Activated CD8-positive, alpha-beta T cell treated with anti-CD3 and anti-CD28 coated beads for 36 hours (primary cell): ENCODE measurements around the gene TTLL12. TPM values are rescaled to one million over a fixed set of nuclear protein-coding genes. Genes with fewer than 3 reads are reported as not detected.

Source experiments
- ATAC-seq: fragments of 200-7000 bp; cut with Tn5 transposase; one replicate; pipeline ENCODE4 v1.10.0; 2021; ENCODE audit warnings: mild to moderate bottlenecking, moderate library complexity
- CTCF ChIA-PET: fragments of 350-600 bp; sonication (Branson Sonifier 250); formaldehyde crosslinking; loops from one replicate; lab custom pipeline; 2021; ENCODE audit warnings: antibody characterized with exemption; lab: Charles Lee
- POLR2A ChIA-PET: fragments of 350-600 bp; sonication (Branson Sonifier 250); formaldehyde crosslinking; loops from one replicate; lab custom pipeline; 2021; ENCODE audit warnings: antibody characterized with exemption; lab: Charles Lee
- DNase-seq: peaks from one replicate; pipeline ENCODE4 v3.0.0-alpha.2; 2020
- H3K27ac Mint-ChIP-seq: one replicate; pipeline ENCODE4 v1.8.0; 2021; ENCODE audit warnings: mild to moderate bottlenecking, mixed read lengths
- H3K27me3 Mint-ChIP-seq: one replicate; pipeline ENCODE4 v1.8.0; 2021; ENCODE audit warnings: mixed read lengths
- H3K36me3 Mint-ChIP-seq: one replicate; pipeline ENCODE4 v1.8.0; 2021; ENCODE audit warnings: low read depth, mixed read lengths
- H3K4me1 Mint-ChIP-seq: one replicate; pipeline ENCODE4 v1.8.0; 2021; ENCODE audit warnings: low read depth, mixed read lengths
- H3K4me3 Mint-ChIP-seq: one replicate; pipeline ENCODE4 v1.8.0; 2021; ENCODE audit warnings: mild to moderate bottlenecking, moderate library complexity, mixed read lengths
- H3K9me3 Mint-ChIP-seq: one replicate; pipeline ENCODE4 v1.8.0; 2021; ENCODE audit warnings: mixed read lengths
- CTCF ChIP-seq: fragments of 200-600 bp; IDR thresholded peaks from one replicate; pipeline ENCODE4 v1.8.0; 2022; ENCODE audit warnings: antibody characterized with exemption, mild to moderate bottlenecking
- intact Hi-C: fragments of 100-400 bp; cut with micrococcal nuclease; formaldehyde crosslinking; loops from one replicate; pipeline ENCODE4 v1.10.0; 2022
- total RNA-seq, 2 experiments: library from RNA; stranded (reverse); gene quantifications; one replicate each; pipeline ENCODE4 v1.2.3, GENCODE V29; 2021

TTLL12 gene
- total RNA-seq, 2 experiments from 2014 or later, result 83.5 to 86.0 TPM

- Mint-ChIP-seq H3K9me3 (no peaks in the 10 kb centered on the region), H3K4me3 (no peak overlapping the region), H3K27me3 (no peaks in the 10 kb centered on the region), H3K4me1 (peaks cover 8% of the 10 kb centered on the region), H3K36me3 (no peaks in the 10 kb centered on the region), H3K27ac (no peak overlapping the region)
- peak; percentile 31 for ATAC-seq
- TF ChIP-seq CTCF, result no peak
- intact Hi-C loops, result no loop called here
- peak; percentile 16 for DNase-seq
- CTCF ChIA-PET, result no interaction called here
- POLR2A ChIA-PET, result no interaction called here
Observed at GRCh38 chr22:43205261-43205691, 18.3 kb upstream of the TTLL12 start.

- Mint-ChIP-seq H3K27ac (no peak overlapping the region), H3K27me3 (no peaks in the 10 kb centered on the region), H3K4me1 (peaks cover 8% of the 10 kb centered on the region), H3K9me3 (no peaks in the 10 kb centered on the region), H3K4me3 (no peak overlapping the region), H3K36me3 (no peaks in the 10 kb centered on the region)
- ATAC-seq (no peak), DNase-seq (no peak)
- ChIA-PET POLR2A (no interaction called here), CTCF (no interaction called here)
- TF ChIP-seq CTCF, result no peak
- intact Hi-C loops, result no loop called here
Observed at GRCh38 chr22:43203471-43203981, 16.6 kb upstream of the TTLL12 start.

GRCh38 chr22:43202756-43203410 is 15.9 kb upstream of the TTLL12 start:
- no peaks in the 10 kb centered on the region for H3K36me3 Mint-ChIP-seq
- CTCF ChIA-PET, result interaction anchor here (0.9 kb wide), 1 partner anchor 15 kb away, joined by 3 read pairs; no protein-coding TSS in a partner anchor
- H3K4me3 Mint-ChIP-seq, result no peak overlapping the region
- H3K27me3 Mint-ChIP-seq, result no peaks in the 10 kb centered on the region
- no peak for TF ChIP-seq CTCF
- H3K27ac Mint-ChIP-seq, result no peak overlapping the region
- ATAC-seq, result no peak
- DNase-seq, result no peak
- no peaks in the 10 kb centered on the region for H3K9me3 Mint-ChIP-seq
- intact Hi-C loops, result no loop called here
- POLR2A ChIA-PET, result no interaction called here
- peaks cover 8% of the 10 kb centered on the region for H3K4me1 Mint-ChIP-seq

GRCh38 chr22:43202326-43202725 is 15.4 kb upstream of the TTLL12 start:
- Mint-ChIP-seq H3K36me3 (no peaks in the 10 kb centered on the region), H3K4me3 (no peak overlapping the region), H3K9me3 (no peaks in the 10 kb centered on the region), H3K27ac (no peak overlapping the region), H3K27me3 (no peaks in the 10 kb centered on the region), H3K4me1 (peaks cover 8% of the 10 kb centered on the region)
- no peak for ATAC-seq
- no peak for TF ChIP-seq CTCF
- DNase-seq, result no peak
- intact Hi-C loops, result no loop called here
- CTCF ChIA-PET, result interaction anchor here (0.9 kb wide), 1 partner anchor 15 kb away, joined by 3 read pairs; no protein-coding TSS in a partner anchor
- POLR2A ChIA-PET, result no interaction called here

GRCh38 chr22:43201486-43202219 is 14.7 kb upstream of the TTLL12 start:
- Mint-ChIP-seq H3K4me1 (peaks cover 8% of the 10 kb centered on the region), H3K9me3 (no peaks in the 10 kb centered on the region), H3K27me3 (no peaks in the 10 kb centered on the region), H3K4me3 (no peak overlapping the region), H3K36me3 (no peaks in the 10 kb centered on the region), H3K27ac (no peak overlapping the region)
- DNase-seq, result no peak
- ATAC-seq, result no peak
- intact Hi-C loops, result no loop called here
- TF ChIP-seq CTCF, result no peak
- POLR2A ChIA-PET, result no interaction called here
- CTCF ChIA-PET, result no interaction called here
